Measurements from ENCODE around the gene OR52L1. TPM values are rescaled to one million over a fixed set of nuclear protein-coding genes. Genes with fewer than 3 reads are reported as not detected.

Gene OR52L1
- total RNA-seq, 1 experiment from 2014 or later: not detected

GRCh38 chr11:6002202-6002699, 15.5 kb upstream of the OR52L1 start:
- BruUV-seq (replicated peaks): no TSS peak

GRCh38 chr11:5994791-5995190, 8.0 kb upstream of the OR52L1 start:
- Histone ChIP-seq H3K27ac (ENCODE audit: low read depth, low read length, poor library complexity, severe bottlenecking) (no peak overlapping the region), H3K9me3 (ENCODE audit: low read depth, low read length, poor library complexity, severe bottlenecking) (no peaks in the 10 kb centered on the region), H3K27me3 (replicated peaks; ENCODE audit: insufficient read depth, low read depth, low read length, poor library complexity) (no peaks in the 10 kb centered on the region), H3K4me3 (ENCODE audit: low read depth, low read length, poor library complexity, severe bottlenecking) (no peak overlapping the region), H3K4me1 (ENCODE audit: insufficient read depth, low read length, poor library complexity, severe bottlenecking) (no peaks in the 10 kb centered on the region), H3K36me3 (ENCODE audit: insufficient read depth, low read length, poor library complexity, severe bottlenecking) (no peaks in the 10 kb centered on the region)
- no peak for TF ChIP-seq EZH2 (IDR thresholded peaks at IDR 0.05; ENCODE audit: borderline replicate concordance, low read depth, low read length, poor library complexity, severe bottlenecking)
- no peak for TF ChIP-seq CTCF (conservative IDR thresholded peaks at IDR 0.05; ENCODE audit: low read depth, low read length)
- intact Hi-C loops (cut with micrococcal nuclease; ENCODE audit: unreplicated experiment): loop anchor here (10.0 kb wide), 1 partner anchor 360 kb away; no protein-coding TSS in a partner anchor
- no TSS peak for BruUV-seq (replicated peaks)
- DNase-seq (ENCODE audit: low spot score): no peak
- ChIA-PET POLR2A (ENCODE audit: low non-redundant PET) (no interaction called here), CTCF (no interaction called here)

More at GRCh38 chr11:6002202-6002699, 15.5 kb upstream of the OR52L1 start:
- Histone ChIP-seq H3K9me3 (ENCODE audit: low read depth, low read length, poor library complexity, severe bottlenecking) (no peaks in the 10 kb centered on the region), H3K4me1 (ENCODE audit: insufficient read depth, low read length, poor library complexity, severe bottlenecking) (no peaks in the 10 kb centered on the region), H3K27me3 (replicated peaks; ENCODE audit: insufficient read depth, low read depth, low read length, poor library complexity) (no peaks in the 10 kb centered on the region), H3K36me3 (ENCODE audit: insufficient read depth, low read length, poor library complexity, severe bottlenecking) (no peaks in the 10 kb centered on the region), H3K4me3 (ENCODE audit: low read depth, low read length, poor library complexity, severe bottlenecking) (no peak overlapping the region), H3K27ac (ENCODE audit: low read depth, low read length, poor library complexity, severe bottlenecking) (no peak overlapping the region)
- DNase-seq (ENCODE audit: low spot score): no peak
- ChIA-PET CTCF (no interaction called here), POLR2A (ENCODE audit: low non-redundant PET) (no interaction called here)
- TF ChIP-seq CTCF (conservative IDR thresholded peaks at IDR 0.05; ENCODE audit: low read depth, low read length) (no peak), EZH2 (IDR thresholded peaks at IDR 0.05; ENCODE audit: borderline replicate concordance, low read depth, low read length, poor library complexity, severe bottlenecking) (no peak)
- intact Hi-C loops (cut with micrococcal nuclease; ENCODE audit: unreplicated experiment): no loop called here

- BruUV-seq (replicated peaks): no TSS peak
- DNase-seq (ENCODE audit: low spot score): peak; percentile 35
- H3K4me1 ChIP-seq (ENCODE audit: insufficient read depth, low read length, poor library complexity, severe bottlenecking): no peaks in the 10 kb centered on the region
- no peaks in the 10 kb centered on the region for H3K36me3 ChIP-seq (ENCODE audit: insufficient read depth, low read length, poor library complexity, severe bottlenecking)
- TF ChIP-seq CTCF (conservative IDR thresholded peaks at IDR 0.05; ENCODE audit: low read depth, low read length) (peak; percentile 72), EZH2 (IDR thresholded peaks at IDR 0.05; ENCODE audit: borderline replicate concordance, low read depth, low read length, poor library complexity, severe bottlenecking) (no peak)
- H3K27me3 ChIP-seq (replicated peaks; ENCODE audit: insufficient read depth, low read depth, low read length, poor library complexity): no peaks in the 10 kb centered on the region
- H3K4me3 ChIP-seq (ENCODE audit: low read depth, low read length, poor library complexity, severe bottlenecking): no peak overlapping the region
- H3K27ac ChIP-seq (ENCODE audit: low read depth, low read length, poor library complexity, severe bottlenecking): no peak overlapping the region
- ChIA-PET CTCF (interaction anchor here (1.0 kb wide), 1 partner anchor 370 kb away, joined by 7 read pairs; no protein-coding TSS in a partner anchor), POLR2A (ENCODE audit: low non-redundant PET) (no interaction called here)
- H3K9me3 ChIP-seq (ENCODE audit: low read depth, low read length, poor library complexity, severe bottlenecking): no peaks in the 10 kb centered on the region
- intact Hi-C loops (cut with micrococcal nuclease; ENCODE audit: unreplicated experiment): loop anchor here (10.0 kb wide), 1 partner anchor 362 kb away; no protein-coding TSS in a partner anchor
These were observed 5.9 kb upstream of the OR52L1 start for GRCh38 chr11:5992604-5993251.
